Measurements from ENCODE around the gene ENAM.
"Not testable (repeated sequence)": the region's sequence is repeated elsewhere in the genome, so short reads cannot be mapped to it uniquely, and the experiment has no call there.

The ENAM gene

DNA sequence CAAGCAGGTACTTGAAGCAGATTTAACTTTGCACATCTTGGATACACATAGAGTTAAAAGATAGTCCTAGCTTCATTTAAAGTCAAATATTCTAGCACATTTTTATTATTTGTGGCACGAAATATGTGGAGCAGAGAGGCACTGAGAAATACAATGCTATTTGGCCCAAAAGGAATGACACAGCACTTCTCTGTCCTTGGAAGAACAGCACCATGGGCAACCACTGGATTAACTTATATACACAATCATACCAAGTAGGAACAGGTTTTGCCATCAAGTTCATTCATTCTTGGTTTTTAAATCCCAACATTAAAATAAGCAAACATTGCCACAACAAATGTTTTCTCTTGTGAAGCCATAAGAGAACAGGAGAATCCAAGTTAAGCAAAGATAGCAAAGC is 924 bp upstream of the ENAM start:
- DNase-seq, result no peak

DNA sequence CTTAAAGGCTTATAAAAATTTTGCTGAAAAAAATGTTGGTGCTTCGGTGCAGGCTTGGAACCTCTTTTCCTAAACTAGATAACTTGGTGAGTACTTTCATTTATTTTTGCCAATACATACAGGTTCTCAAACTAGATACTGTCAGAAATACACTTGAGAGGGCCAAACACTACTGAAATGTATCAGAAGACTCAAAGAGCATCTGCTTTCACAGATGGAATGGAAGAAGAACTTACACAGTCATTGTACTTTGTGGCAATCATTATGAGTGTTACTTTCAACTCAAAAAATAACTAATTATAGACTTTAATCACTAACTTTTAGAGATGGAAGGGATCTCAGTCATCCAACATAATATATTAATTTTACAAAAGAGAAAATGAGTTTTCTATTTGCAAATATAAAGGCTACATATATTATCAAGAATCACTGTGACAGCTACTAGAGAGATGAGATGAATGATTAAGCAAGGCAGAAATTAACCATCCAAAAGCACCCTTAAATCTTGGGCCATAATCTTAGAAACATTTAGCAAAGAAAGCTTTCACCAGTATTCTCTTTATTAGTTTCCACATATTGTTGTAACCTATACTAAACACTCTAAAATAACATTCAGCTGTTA is 1.0 kb downstream of the ENAM start:
- no peak for DNase-seq

DNA sequence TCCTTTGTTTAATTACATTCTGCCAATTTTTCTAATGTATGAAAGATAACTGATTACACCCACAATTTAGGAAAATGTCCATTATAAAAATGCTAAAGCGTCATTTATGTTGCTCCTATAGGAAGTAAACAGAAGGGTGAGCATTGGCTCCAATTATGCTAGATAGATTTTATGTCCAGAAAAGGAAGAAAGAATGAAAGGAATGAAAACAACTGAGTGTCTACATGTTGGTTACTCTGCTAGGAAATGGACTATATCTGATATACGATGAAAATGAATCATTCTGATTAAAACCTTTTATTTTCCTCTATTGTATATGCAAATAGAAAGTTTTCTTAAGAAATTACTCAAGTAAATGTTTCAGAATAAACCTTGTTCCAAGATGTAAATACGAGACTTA is 1.6 kb downstream of the ENAM start:
- no peak for DNase-seq

DNA sequence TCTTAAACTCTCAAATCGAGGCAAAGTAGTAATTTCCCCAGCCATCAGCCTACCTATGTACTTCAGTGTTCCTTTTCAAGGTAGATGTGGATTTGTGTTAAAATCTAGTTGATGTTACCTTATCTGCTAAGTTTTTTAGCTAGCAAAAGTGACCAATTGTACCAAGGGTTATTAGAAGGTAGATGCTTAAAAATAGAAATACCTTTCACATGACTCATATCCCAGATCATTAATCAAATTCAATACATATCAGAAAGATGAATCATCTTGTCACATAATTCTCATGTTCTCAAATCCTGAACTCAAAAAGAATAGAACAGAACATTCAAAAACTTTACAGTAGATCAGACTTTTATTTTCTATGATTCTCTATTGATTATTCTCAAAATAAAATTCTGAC is 3.5 kb downstream of the ENAM start:
- DNase-seq, result no peak

DNA sequence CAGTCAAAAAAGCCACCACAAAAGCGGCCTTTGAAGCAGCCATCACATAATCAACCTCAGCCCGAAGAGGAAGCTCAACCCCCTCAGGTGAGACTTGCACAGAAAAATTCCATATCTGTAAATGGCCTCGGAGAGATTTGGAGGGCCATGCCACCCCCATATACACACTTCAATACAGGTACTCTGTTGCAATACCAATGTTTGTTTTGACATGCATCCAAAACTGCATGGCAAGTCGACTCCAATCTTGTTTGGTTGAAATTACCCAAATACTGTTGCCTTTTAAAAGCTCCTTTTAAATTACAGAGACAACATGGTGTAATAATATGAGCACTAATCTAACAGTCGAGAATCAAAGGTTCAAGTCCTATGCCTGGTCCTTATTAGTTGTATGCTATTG is 5.9 kb downstream of the ENAM start:
- DNase-seq, result no peak

DNA sequence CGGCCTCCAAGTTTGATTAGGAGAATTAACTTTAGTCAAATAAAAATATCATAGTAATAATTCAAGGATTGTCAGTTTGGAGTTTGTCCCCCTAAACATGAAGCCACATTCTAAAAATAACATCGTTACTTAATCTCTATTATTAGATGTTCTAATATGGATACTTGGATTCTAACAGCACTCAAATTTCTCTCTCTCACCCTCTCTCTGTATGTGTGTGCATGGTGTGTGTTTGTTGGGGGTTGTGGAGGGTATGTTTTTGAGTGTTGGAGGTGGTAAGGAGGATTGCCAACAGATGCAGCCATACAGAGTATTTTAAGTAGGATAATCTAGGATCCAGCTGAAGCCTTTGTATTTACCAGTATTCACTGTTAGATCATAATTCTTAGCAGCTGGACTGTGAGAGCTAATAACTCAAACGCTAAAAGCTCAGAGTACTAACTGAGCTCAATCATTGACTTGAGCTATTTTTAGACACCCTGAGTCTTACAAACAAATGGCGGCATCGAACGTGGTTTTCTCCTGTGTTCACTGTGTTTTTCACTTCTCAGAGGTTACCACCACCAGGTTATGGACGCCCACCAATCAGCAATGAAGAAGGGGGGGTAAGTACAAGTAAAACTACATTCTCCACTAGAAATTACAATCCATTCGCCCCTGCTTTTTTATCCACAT is 8.8 kb downstream of the ENAM start:
- no peak for DNase-seq

DNA sequence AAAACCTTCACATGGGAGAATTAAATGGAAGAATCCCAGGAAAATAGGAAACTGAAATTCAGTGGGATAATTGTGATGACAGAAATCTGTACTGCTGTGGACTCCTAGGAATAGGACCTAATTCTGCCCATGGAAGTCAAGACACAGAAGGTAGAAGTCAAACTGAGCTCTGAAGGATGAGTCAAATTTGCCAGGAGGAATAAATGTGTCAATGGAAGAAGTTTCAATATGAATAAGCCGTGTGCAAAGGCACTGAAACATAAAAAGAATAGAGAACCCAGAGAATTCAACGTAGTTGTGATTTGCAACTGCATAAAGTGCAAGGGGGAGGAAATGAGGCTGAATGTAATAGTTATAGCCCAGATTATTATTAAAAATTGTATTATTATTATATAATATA is 11.6 kb downstream of the ENAM start:
- DNase-seq, result no peak

DNA sequence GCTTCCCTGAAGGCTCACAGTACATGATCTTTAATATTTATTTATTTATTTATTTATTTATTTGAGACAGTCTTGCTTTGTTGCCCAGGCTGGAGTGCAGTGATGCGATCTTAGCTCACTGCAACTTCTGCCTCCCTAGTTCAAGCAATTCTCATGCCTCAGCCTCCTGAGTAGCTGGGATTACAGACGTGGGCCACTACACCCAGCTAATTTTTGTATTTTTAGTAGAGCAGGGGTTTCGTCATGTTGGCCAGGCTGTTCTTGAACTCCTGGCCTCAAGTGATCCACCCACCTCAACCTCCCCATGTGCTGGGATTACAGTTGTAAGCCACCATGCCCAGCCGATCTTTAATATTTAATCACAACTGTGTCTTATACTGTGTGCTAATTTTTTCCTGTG is 22.2 kb downstream of the ENAM start:
- DNase-seq, result not testable (repeated sequence)

DNA sequence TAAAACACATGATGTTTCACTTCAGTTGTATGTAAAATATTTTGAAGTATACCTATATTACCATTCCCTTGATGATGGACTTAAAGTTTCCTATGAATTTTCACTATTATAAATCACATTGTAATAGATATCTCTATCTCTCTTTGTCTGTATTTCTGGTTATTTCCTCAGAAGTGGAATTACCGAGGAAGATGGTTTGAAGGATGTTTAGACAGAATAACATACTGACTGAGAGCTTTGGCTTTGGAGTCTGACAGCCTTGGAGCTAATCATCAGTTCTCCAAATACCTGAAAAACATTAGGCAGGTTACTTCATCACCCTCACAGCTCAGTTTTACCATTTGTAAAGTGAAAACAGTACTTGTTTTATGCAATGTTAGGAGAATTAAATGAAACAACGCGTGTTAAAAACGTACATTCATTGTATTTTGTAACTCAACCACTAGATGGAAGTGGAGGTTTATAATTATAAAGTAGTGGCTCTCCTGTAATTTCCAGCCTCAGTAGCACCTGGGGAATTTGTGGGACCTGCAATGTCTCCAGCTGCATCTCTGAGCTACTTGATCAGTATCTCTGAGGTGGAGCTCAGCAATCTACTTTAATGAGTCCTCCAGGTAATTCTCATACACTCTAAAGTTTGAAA is 23.4 kb downstream of the ENAM start:
- no peak for DNase-seq

DNA sequence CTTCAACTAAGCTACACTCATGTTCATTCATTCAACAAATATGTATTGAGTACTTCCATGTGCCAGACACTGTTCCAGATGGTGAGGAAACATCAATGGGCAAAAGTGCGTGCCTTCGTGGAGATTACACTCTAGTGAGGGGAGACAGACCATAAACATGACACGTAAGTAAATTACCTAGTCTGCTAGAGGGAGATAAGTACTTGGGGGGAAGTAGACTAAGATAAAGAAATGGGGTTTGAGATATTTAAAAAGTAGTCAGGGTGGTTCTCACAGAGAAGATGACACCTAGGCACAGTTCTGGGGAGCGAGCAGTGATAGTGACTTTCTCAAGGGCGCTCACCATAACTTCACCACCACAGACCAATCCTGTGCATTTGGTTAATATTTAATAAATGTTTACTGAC is 26.1 kb downstream of the ENAM start:
- DNase-seq, result no peak

DNA sequence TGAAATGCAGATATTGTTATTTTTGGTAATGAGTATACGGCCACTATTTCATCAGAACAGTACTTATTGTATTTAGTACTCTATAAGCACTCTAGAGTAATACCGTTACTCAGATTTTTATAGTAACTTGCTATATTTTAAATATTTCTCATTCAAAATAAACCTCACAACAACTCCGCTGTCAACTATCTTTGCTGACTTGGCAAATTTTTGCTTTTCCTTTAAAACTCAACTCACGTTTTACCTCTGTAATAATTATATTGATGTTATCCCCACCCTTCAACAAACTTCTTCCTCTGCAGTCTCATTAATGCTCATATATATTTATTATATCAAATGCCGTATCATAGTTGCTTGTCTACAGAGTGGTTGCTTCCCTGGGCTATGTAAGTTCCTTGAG is 28.8 kb downstream of the ENAM start:
- DNase-seq, result no peak

DNA sequence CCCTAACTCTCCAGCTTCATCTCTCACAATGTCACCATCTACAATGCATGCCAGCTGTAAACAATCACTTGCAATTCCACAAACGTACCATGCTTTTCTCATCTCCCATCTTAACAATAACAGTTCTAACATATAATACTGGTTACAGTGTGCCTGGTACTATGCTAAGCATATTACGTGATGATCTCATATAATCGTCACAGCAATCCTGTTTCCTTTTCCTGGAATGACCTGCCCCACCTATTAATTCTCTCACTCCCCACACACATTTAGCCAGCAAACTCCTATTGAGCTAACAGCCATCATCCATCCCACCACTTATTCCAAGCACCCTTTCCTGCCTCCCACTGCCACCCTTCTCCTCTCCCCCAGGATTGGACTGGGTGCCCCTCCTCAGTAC is 29.9 kb downstream of the ENAM start:
- no peak for DNase-seq

DNA sequence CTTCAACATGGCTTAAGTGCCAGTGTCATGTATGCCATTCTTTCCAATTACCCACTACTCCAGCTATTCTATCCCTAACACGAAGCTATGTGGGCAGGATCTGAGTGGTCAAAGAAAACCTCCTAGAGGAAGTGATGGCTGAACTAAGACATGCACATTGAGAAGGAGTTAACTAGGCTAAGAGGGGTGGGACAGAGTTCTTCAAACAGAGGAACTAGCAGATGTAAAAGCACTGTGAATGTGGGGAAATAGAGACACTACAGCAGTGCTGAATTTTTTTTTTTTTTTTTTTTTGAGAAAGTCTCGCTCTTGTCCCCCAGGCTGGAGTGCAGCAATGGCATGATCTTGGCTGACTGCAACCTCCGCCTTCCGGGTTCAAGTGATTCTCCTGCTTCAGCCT is 31.6 kb downstream of the ENAM start:
- DNase-seq, result no peak

DNA sequence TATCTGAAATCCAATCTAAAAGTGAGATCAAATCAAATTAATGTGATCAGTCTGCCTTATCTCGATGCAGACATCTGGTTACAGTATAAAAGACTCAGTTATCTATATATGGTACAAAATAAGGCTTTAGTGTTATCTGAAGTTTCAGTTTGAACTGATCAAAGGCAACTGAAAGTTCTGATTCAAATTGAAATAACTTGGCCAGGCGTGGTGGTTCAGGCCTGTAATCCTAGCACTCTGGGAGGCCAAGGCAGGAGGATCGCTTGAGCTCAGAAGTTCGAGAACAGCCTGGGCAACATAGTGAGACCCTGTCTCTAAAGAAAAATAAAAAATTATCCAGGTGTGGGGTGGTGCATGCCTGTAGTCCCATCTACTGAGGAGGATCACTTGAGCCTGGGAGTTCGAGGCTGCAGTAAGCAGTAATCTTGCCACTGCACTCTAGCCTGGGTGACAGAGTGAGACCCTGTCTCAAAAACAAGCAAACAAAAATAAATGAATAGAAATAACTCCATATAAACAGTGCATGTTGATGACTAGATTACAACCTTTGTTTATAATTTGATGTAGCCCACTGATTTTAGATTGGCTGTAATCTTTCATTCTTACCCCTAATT is 32.9 kb downstream of the ENAM start:
- DNase-seq, result not testable (repeated sequence)

DNA sequence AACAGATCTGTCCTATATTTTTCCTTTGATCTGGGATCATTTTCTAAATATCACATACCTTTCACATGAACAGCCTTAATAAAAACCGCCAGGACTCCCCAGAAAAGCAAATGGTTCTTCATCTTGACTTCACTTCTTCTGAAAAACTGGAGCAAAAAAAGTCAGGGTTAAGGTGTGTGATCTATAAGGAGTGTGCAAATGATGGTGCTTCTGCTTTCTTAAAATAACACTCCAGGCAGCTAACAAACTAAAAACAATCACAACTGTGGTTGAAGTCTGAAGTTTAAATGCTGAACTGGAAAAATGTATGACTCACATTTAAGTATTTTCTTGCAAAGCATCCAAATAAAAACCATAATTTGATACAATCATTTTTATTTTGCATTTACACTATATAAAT is 37.8 kb downstream of the ENAM start, which contains the start of gene JCHAIN:
Gene JCHAIN, minus strand, starts transcription at position 140 of the 400 bp plus-strand sequence. Its CDS starts 18 bp downstream, at position 122.
- no peak for DNase-seq

DNA sequence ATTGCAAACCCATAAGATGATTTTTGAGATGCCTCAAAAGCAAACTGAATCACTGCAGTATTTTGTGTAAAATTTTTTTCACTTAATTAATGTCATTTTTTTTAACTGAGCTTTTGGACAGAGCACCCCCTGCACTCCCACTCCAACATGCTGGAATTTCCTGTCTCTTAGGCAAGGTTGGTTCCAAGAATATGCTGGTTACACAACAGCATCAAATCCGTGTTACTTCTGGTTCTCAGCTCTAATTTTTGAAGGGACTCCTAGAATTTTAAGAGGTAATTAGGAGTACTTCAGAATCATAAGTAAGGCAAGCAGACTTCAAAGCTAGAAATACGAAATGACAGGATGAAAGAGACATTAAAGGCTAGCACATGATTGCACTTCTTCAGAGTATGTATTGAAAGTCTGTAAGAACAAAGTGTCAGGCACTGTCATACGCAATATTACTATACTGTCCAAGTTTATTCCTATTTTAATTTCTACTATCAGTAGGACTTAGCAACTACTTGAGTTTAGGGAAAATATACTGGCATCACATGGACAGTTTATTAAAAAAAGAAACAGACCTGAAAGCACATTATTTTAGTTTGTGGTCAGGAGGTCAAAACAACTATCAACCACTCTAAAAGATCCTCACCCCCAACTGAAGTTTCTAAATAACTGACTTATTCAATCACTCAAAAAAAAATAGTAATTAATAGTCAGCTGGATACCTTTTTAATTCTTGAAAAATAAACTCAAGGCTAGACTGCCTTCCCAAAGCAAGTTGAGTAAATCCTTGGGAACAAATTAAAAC is 39.4 kb downstream of the ENAM start:
- DNase-seq, result no peak

DNA sequence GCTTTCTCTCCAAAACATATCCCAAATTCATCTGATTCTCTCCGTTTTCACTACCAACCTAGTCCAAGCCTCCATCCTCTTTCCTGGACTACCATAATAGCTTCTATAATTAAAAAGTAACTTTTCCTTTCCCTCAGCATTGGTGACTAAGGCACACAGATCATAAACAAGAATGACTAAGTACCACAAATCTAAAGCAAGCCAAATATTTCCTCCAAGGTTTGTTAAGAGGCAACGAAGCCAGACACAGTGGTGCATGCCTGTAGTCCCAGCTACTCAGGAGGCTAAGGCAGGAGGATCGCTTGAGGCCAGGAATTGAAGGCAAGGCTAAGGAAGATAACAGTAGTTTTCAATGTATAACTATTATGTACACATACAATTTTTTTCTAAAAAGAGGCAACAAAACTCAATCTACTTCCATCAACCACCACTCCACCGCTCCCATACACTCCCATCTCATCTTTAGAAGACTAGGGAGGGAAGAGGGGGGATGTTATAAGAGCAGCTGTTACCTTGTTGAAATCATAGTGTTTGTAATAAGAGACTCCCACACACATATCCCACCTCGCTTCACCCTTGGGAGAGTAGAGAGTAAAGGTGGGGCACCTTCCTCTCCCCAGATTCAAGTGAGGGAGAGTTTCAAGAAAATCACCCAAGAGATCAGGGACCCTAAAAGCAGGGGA is 41.9 kb downstream of the ENAM start:
- DNase-seq, result no peak

DNA sequence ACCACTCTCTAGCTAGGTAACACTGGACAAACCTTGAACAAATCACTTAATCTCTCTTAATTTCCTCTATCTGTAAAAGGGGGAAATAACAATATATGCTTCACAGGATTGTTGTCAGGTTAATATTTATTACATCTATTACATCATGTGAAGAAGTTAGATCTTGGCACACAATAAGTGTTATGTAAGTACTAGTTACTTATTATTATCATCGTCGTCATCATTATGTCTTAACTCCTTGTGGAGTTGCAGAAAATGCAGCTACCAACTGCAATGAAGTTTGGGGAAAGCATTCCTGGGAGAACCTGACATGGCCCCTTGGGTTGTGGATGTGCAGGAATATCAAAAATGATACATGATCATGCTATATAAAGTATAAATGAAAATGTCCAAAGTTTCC is 42.5 kb downstream of the ENAM start:
- DNase-seq, result no peak

DNA sequence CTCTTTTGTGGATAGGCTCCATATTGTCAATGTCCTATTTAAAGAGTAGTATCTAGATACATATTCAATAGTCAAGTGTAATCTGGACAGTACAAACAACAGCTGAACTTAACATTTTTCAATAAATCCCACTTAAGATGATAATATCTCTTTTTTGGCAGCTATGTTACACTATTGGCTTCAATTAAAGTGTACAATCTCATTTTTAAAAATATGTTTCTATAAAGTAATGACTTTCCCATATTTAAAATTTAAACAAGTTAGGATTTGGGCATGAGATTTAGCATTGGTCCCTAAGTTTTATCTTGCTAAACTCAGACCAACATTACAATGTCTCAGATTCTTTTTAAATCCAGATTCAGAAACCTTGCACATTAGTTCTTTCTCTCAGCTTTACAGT is 45.6 kb downstream of the ENAM start:
- DNase-seq, result no peak

DNA sequence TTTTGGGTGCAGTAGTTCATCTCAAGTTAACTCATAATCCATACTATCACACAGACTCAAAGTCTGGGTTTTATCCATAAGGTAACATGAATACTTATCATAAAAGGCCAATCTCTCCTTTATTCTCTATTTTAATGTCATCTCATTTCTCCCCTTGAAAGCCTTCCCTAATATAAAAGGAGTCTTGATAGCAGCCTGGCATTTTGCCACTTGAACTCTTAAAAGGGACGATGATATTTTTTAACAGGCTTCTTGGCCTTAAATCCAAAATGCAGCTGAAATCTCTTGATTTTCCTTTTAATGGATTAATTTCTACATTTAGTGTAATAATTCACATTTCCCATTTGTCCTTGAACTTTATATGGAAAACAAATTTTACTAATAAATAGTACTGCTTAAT is 46.2 kb downstream of the ENAM start:
- no peak for DNase-seq

DNA sequence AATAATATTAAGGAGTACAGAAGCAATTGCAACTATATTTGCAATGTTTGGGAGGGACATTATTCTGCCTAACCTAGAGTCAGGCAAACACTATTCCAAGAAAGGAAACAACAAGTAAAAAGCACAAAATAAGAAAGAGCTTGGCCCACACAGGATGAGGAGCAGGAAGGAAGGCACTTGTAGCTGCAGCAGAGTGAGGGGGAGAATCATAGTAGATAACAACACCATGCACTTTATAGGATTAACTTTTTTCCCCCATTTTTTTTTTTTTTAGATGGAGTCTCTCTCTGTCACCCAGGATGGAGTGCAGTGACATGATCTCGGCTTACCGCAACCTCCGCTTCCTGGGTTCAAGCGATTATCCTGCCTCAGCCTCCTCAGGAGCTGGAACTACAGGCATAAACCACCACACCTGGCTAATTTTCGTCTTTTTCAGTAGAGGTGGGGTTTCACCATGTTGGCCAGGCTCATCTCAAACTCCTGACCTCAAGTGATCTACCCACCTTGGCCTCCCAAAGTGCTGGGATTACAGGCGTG is 48.1 kb downstream of the ENAM start:
- no peak for DNase-seq

DNA sequence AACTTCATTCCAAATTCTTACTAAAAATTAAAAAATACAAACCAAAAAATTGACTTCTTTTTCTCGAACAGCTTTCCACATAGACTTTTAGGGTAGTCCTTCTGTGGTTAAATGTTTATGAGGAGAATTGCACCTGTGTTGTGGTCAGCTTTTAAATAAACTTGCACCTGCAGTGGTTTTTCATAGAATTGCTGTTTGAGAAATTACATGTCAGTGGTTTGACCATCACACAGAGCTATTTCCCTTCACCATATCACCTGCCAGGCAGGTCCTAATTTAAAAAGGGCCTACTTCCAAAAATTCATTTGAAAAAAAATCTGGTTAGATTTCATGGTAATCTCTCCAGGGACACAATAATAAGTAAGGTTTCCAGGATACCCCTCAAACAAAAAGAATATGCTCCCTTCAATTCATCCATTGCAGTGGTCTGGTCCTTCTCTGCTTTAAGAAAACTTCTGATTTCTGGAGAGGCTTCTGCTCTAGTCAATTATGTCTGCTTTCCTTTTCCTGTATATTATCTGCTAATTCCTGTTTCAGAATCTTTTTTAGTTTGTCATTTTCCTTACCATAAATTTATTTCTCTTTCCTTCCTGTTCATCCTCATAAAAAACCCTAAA is 49.9 kb downstream of the ENAM start:
- no peak for DNase-seq

All from DMS 273 treated with DMSO at 0.1 percent for 48 hours (cell line).